Natural killer cell (primary cell): Measurements from ENCODE around the gene QRFP. TPM values are rescaled to one million over a fixed set of nuclear protein-coding genes. Genes with fewer than 3 reads are reported as not detected.

Source experiments
- ATAC-seq, 3 donors: fragments of 150-1000 bp in 2 of 3; fragments of 200-7000 bp in 1 of 3; cut with Tn5 transposase; 1 replicate in 1 of 3; 2 replicates in 2 of 3; pipeline ENCODE4 v1.10.0; 2021; ENCODE audit warnings: mild to moderate bottlenecking in 2 of 3, moderate library complexity in 2 of 3
- DNase-seq, 2 donors: peaks; one replicate each; pipeline versions ENCODE4 v3.0.0 to v3.0.0-alpha.2; 2013 to 2021; ENCODE audit warnings: mixed read lengths in 1 of 2
- H3K27ac ChIP-seq: one replicate; pipeline ENCODE4 v1.5.1; 2013; ENCODE audit warnings: mild to moderate bottlenecking, low read length
- H3K27me3 ChIP-seq: one replicate; pipeline ENCODE4 v1.6.1; 2013; ENCODE audit warnings: low read length; ENCODE audit not compliant: control insufficient read depth, insufficient read depth
- H3K36me3 ChIP-seq: one replicate; pipeline ENCODE4 v1.6.1; 2013; ENCODE audit warnings: low read length; ENCODE audit not compliant: control insufficient read depth, insufficient read depth
- H3K4me1 ChIP-seq: one replicate; pipeline ENCODE4 v1.6.1; 2013; ENCODE audit warnings: low read length; ENCODE audit not compliant: control insufficient read depth, insufficient read depth
- H3K4me3 ChIP-seq: one replicate; pipeline ENCODE4 v1.5.1; 2013; ENCODE audit warnings: low read length
- H3K9me3 ChIP-seq: one replicate; pipeline ENCODE4 v1.6.1; 2013; ENCODE audit warnings: low read length; ENCODE audit not compliant: control insufficient read depth, insufficient read depth
- H3K27ac Mint-ChIP-seq, 2 donors: one replicate each; pipeline ENCODE4 v1.8.0; 2022; ENCODE audit warnings: mild to moderate bottlenecking in 2 of 2, mixed read lengths in 2 of 2, moderate library complexity in 1 of 2
- H3K27me3 Mint-ChIP-seq, 2 donors: one replicate each; pipeline ENCODE4 v1.8.0; 2022; ENCODE audit warnings: low read depth in 2 of 2, mixed read lengths in 2 of 2
- H3K36me3 Mint-ChIP-seq: one replicate; pipeline ENCODE4 v1.8.0; 2022; ENCODE audit warnings: mixed read lengths
- H3K4me1 Mint-ChIP-seq, 2 donors: one replicate each; pipeline ENCODE4 v1.8.0; 2022; ENCODE audit warnings: mixed read lengths in 2 of 2
- H3K4me3 Mint-ChIP-seq: one replicate; pipeline ENCODE4 v1.8.0; 2022; ENCODE audit warnings: mild to moderate bottlenecking, moderate library complexity, mixed read lengths
- H3K9me3 Mint-ChIP-seq, 2 donors: one replicate each; pipeline ENCODE4 v1.8.0; 2022; ENCODE audit warnings: mixed read lengths in 2 of 2
- WGBS: methylation state at CpG from one replicate; pipeline ENCODE4 v1.1.7; 2013; ENCODE audit warnings: missing lambda C conversion rate; ENCODE audit not compliant: insufficient coverage; 5-methylcytosine and 5-hydroxymethylcytosine counted together
- intact Hi-C: fragments of 100-400 bp; cut with micrococcal nuclease; formaldehyde crosslinking; loops from one replicate; pipeline ENCODE4 v1.14.2; 2022
- total RNA-seq, 4 donors: library from RNA; stranded (reverse); fragments of 120-200 nt in 1 of 4; gene quantifications; one replicate each; pipeline versions ENCODE4 v1.2.3 to v1.2.4, GENCODE V29; 2013 to 2022
- TF ChIP-seq, protein P1 (sequence below): fragments of 200-600 bp; IDR thresholded peaks from one replicate; pipeline ENCODE4 v1.8.0; 2022; ENCODE audit warnings: antibody characterized with exemption

The QRFP gene
- total RNA-seq, 3 donors from 2014 or later (not counting 1 experiment from before 2014, with no cell fraction given): not detected

DNA sequence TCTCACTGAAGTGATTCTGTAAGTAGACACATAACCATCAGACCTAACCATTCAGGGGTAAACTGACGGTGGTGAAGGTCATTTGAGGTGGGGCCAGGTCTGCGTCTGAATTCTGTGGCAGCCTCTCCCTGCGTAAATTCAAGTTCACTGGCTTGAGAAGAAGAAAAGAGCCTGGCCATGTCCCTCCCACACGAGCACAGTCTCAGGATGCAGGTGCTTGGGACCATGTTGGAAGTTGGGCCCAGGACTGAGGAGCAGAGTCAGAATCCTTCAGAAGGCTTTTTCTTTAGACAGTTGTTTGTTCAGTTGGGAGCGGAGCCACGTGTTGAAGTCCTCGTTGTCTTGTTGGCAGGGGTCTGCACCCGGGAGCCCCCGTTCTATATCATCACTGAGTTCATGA, 24.1 kb downstream of the QRFP start:
- WGBS: 94% methylated on average over 9 of the region's 9 CpGs
- TF ChIP-seq, protein P1, sequence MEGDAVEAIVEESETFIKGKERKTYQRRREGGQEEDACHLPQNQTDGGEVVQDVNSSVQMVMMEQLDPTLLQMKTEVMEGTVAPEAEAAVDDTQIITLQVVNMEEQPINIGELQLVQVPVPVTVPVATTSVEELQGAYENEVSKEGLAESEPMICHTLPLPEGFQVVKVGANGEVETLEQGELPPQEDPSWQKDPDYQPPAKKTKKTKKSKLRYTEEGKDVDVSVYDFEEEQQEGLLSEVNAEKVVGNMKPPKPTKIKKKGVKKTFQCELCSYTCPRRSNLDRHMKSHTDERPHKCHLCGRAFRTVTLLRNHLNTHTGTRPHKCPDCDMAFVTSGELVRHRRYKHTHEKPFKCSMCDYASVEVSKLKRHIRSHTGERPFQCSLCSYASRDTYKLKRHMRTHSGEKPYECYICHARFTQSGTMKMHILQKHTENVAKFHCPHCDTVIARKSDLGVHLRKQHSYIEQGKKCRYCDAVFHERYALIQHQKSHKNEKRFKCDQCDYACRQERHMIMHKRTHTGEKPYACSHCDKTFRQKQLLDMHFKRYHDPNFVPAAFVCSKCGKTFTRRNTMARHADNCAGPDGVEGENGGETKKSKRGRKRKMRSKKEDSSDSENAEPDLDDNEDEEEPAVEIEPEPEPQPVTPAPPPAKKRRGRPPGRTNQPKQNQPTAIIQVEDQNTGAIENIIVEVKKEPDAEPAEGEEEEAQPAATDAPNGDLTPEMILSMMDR: no peak
- ATAC-seq (no peak), DNase-seq (no peak)
- Mint-ChIP-seq H3K36me3 (peaks cover 13% of the 10 kb centered on the region), H3K4me3 (no peak overlapping the region), H3K9me3 (no peaks in the 10 kb centered on the region), H3K4me1 (no peaks in the 10 kb centered on the region), H3K27ac (no peak overlapping the region), H3K27me3 (no peaks in the 10 kb centered on the region)
- H3K4me1 ChIP-seq: no peaks in the 10 kb centered on the region
- H3K27ac ChIP-seq: no peak overlapping the region
- no peaks in the 10 kb centered on the region for H3K9me3 ChIP-seq
- intact Hi-C loops: no loop called here
- no peaks in the 10 kb centered on the region for H3K27me3 ChIP-seq
- H3K36me3 ChIP-seq: peaks cover 29% of the 10 kb centered on the region
- no peak overlapping the region for H3K4me3 ChIP-seq

DNA sequence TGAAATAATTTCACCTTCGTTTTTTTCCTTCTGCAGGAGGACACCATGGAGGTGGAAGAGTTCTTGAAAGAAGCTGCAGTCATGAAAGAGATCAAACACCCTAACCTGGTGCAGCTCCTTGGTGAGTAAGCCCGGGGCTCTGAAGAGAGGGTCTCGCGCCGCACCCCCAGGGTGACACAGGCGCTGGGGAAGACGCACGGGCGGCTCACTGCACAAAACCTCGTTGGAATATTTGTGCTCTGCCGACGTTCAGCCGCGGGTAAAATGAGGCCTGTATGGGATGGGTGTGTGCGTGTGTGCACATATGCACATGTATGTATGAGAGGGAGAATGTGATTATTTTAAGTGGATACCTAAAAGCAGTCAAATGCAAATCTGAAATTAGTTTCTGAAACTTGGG, 24.5 kb downstream of the QRFP start:
- no peak overlapping the region for H3K27ac Mint-ChIP-seq
- H3K36me3 ChIP-seq: peaks cover 29% of the 10 kb centered on the region
- no peak overlapping the region for H3K4me3 ChIP-seq
- WGBS: 92% methylated on average over 15 of the region's 15 CpGs
- H3K9me3 Mint-ChIP-seq: no peaks in the 10 kb centered on the region
- H3K4me3 Mint-ChIP-seq: no peak overlapping the region
- peaks cover 13% of the 10 kb centered on the region for H3K36me3 Mint-ChIP-seq
- H3K27me3 ChIP-seq: no peaks in the 10 kb centered on the region
- DNase-seq: no peak
- no peaks in the 10 kb centered on the region for H3K27me3 Mint-ChIP-seq
- H3K4me1 ChIP-seq: no peaks in the 10 kb centered on the region
- H3K4me1 Mint-ChIP-seq: no peaks in the 10 kb centered on the region
- TF ChIP-seq, protein P1: no peak
- intact Hi-C loops: no loop called here
- H3K27ac ChIP-seq: no peak overlapping the region
- H3K9me3 ChIP-seq: no peaks in the 10 kb centered on the region
- no peak for ATAC-seq

DNA sequence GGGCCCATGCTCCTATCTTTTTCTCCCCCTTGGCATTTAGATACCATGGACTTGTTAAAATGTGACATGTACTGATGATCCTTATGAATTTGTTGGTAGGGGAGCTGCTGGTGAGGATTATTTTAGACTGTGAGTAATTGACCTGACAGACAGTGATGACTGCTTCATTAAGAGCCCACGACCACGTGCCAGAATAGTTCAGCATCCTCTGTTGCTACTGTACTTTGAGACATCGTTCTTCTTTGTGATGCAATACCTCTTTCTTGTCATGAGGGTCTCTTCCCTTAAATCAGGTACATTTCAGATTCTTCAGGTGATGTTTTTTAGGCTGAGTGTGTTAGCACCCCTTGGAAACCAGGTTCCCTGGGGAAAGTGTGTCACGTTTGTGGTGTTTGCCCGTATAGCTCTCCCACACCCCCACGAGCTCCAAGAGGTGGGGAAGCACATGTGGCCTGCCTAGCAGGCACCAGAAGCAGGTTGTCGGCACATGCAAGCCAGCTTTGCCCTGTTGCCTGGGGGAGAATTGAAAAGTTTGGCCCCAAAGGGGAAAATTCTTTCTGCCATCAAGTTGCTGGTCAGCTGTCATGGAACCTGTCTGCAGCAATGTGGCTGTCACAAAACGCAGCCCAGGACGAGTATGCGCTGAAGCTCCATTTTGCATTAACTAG, 25.1 kb downstream of the QRFP start:
- no peak overlapping the region for H3K27ac Mint-ChIP-seq
- intact Hi-C loops: no loop called here
- H3K27me3 Mint-ChIP-seq: no peaks in the 10 kb centered on the region
- H3K36me3 Mint-ChIP-seq: peaks cover 13% of the 10 kb centered on the region
- Histone ChIP-seq H3K36me3 (peaks cover 26% of the 10 kb centered on the region), H3K27me3 (no peaks in the 10 kb centered on the region), H3K4me1 (no peaks in the 10 kb centered on the region), H3K27ac (no peak overlapping the region), H3K9me3 (no peaks in the 10 kb centered on the region), H3K4me3 (no peak overlapping the region)
- no peak for ATAC-seq
- peaks cover under 1 to 2% of the 10 kb centered on the region in 2 donors for H3K4me1 Mint-ChIP-seq
- H3K4me3 Mint-ChIP-seq: no peak overlapping the region
- WGBS: 87% methylated on average over 10 of the region's 10 CpGs
- H3K9me3 Mint-ChIP-seq: no peaks in the 10 kb centered on the region
- TF ChIP-seq, protein P1: no peak
- no peak for DNase-seq
